HEK293 (cell line): Measurements from ENCODE around the gene RPS14.

Experiments
- CTCF ChIA-PET: fragments of 350-600 bp; formaldehyde crosslinking; extraction: SDS; loops from one replicate; lab custom pipeline; 2021; ENCODE audit warnings: antibody characterized with exemption; lab: Yijun Ruan, JAX
- POLR2A ChIA-PET: fragments of 300-600 bp; formaldehyde crosslinking; extraction: SDS; loops from one replicate; lab custom pipeline; 2020; ENCODE audit warnings: antibody characterized with exemption, inconsistent platforms; lab: Yijun Ruan, JAX
- H3K27ac ChIP-seq: fragments of 200-500 bp; sonication (Bioruptor generic); 2 replicates; pipeline ENCODE4 v1.5.1; 2014; ENCODE audit warnings: low read depth, low read length, control low read depth, inconsistent platforms; ENCODE audit errors: extremely low read depth
- H3K36me3 ChIP-seq, 2 experiments: fragments of 200-500 bp in 1 of 2; sonication (Bioruptor generic) in 1 of 2; 1 replicate in 1 of 2; 2 replicates in 1 of 2; pipeline ENCODE4 v1.5.1; 2014 to 2017; ENCODE audit warnings: inconsistent platforms in 2 of 2, low read length in 2 of 2; ENCODE audit not compliant: control insufficient read depth in 2 of 2, insufficient read depth in 1 of 2
- H3K4me1 ChIP-seq: fragments of 200-500 bp; sonication (Bioruptor generic); 2 replicates; pipeline ENCODE4 v1.5.1; 2014; ENCODE audit warnings: mild to moderate bottlenecking, low read length, inconsistent platforms; ENCODE audit not compliant: control insufficient read depth, insufficient read depth
- H3K4me3 ChIP-seq: 2 replicates; pipeline ENCODE4 v1.5.1; 2011; ENCODE audit warnings: low read depth, mild to moderate bottlenecking, control low read depth, low read length, moderate library complexity
- H3K9me3 ChIP-seq: fragments of 200-500 bp; sonication (Bioruptor generic); 2 replicates; pipeline ENCODE4 v1.5.1; 2014; ENCODE audit warnings: low read depth, low read length, inconsistent platforms; ENCODE audit not compliant: control insufficient read depth, insufficient read depth
- CTCF ChIP-seq: fragments of 450-650 bp; formaldehyde crosslinking; IDR thresholded peaks from 2 replicates; pipeline ENCODE4 v1.5.1; 2016; ENCODE audit warnings: missing biosample characterization, missing genetic modification characterization
- GLIS2 ChIP-seq: fragments of 450-650 bp; formaldehyde crosslinking; IDR thresholded peaks from 2 replicates; pipeline ENCODE4 v1.5.1; 2016; ENCODE audit warnings: missing biosample characterization, missing genetic modification characterization
- HIC1 ChIP-seq: fragments of 450-650 bp; formaldehyde crosslinking; IDR thresholded peaks from 2 replicates; pipeline ENCODE4 v1.5.1; 2016; ENCODE audit warnings: missing biosample characterization, missing genetic modification characterization
- KLF10 ChIP-seq: fragments of 450-650 bp; IDR thresholded peaks from 2 replicates; pipeline ENCODE4 v1.5.1; 2018; ENCODE audit warnings: missing biosample characterization, mild to moderate bottlenecking, missing genetic modification characterization
- KLF7 ChIP-seq: fragments of 450-650 bp; formaldehyde crosslinking; IDR thresholded peaks from 2 replicates; pipeline ENCODE4 v1.5.1; 2016; ENCODE audit warnings: missing biosample characterization, missing genetic modification characterization, borderline replicate concordance
- SP2 ChIP-seq: fragments of 450-650 bp; formaldehyde crosslinking; IDR thresholded peaks from 2 replicates; pipeline ENCODE4 v1.5.1; 2016; ENCODE audit warnings: missing biosample characterization, missing genetic modification characterization
- ZNF112 ChIP-seq: fragments of 450-650 bp; formaldehyde crosslinking; IDR thresholded peaks from 2 replicates; pipeline ENCODE4 v1.5.0; 2017; ENCODE audit warnings: missing biosample characterization, missing genetic modification characterization
- ZNF121 ChIP-seq: fragments of 450-650 bp; formaldehyde crosslinking; IDR thresholded peaks from 2 replicates; pipeline ENCODE4 v1.5.1; 2016; ENCODE audit warnings: missing biosample characterization, missing genetic modification characterization
- ZNF239 ChIP-seq: fragments of 450-650 bp; formaldehyde crosslinking; IDR thresholded peaks from 2 replicates; pipeline ENCODE4 v1.5.1; 2016; ENCODE audit warnings: missing biosample characterization, missing genetic modification characterization
- ZNF24 ChIP-seq: fragments of 450-650 bp; formaldehyde crosslinking; IDR thresholded peaks from 2 replicates; pipeline ENCODE4 v1.5.1; 2016; ENCODE audit warnings: missing biosample characterization, missing genetic modification characterization
- ZNF335 ChIP-seq: fragments of 450-650 bp; formaldehyde crosslinking; conservative IDR thresholded peaks from 2 replicates; pipeline ENCODE4 v1.5.1; 2016; ENCODE audit warnings: missing biosample characterization, missing genetic modification characterization
- ZNF366 ChIP-seq: fragments of 450-650 bp; formaldehyde crosslinking; conservative IDR thresholded peaks from 2 replicates; pipeline ENCODE4 v1.5.1; 2016; ENCODE audit warnings: missing biosample characterization, missing genetic modification characterization
- ZNF416 ChIP-seq: fragments of 450-650 bp; formaldehyde crosslinking; IDR thresholded peaks from 2 replicates; pipeline ENCODE4 v1.5.1; 2016; ENCODE audit warnings: missing biosample characterization, missing genetic modification characterization
- ZNF521 ChIP-seq: fragments of 450-650 bp; formaldehyde crosslinking; IDR thresholded peaks from 2 replicates; pipeline ENCODE4 v1.5.1; 2017; ENCODE audit warnings: missing biosample characterization, mild to moderate bottlenecking, missing genetic modification characterization
- ZNF580 ChIP-seq: fragments of 450-650 bp; formaldehyde crosslinking; IDR thresholded peaks from 2 replicates; pipeline ENCODE4 v1.5.1; 2016; ENCODE audit warnings: missing biosample characterization, missing genetic modification characterization
- ZNF600 ChIP-seq: fragments of 450-650 bp; formaldehyde crosslinking; IDR thresholded peaks from 2 replicates; pipeline ENCODE4 v1.5.1; 2016; ENCODE audit warnings: missing biosample characterization, missing genetic modification characterization
- ZNF645 ChIP-seq: fragments of 450-650 bp; formaldehyde crosslinking; IDR thresholded peaks from 2 replicates; pipeline ENCODE4; 2016; ENCODE audit warnings: missing biosample characterization, missing genetic modification characterization
- ZNF785 ChIP-seq: fragments of 450-650 bp; formaldehyde crosslinking; IDR thresholded peaks from 2 replicates; pipeline ENCODE4 v1.5.1; 2016; ENCODE audit warnings: missing biosample characterization, missing genetic modification characterization
- ZSCAN16 ChIP-seq: fragments of 450-650 bp; formaldehyde crosslinking; IDR thresholded peaks from 2 replicates; pipeline ENCODE4 v1.5.1; 2016; ENCODE audit warnings: missing biosample characterization, missing genetic modification characterization
- ZSCAN5A ChIP-seq: fragments of 450-650 bp; formaldehyde crosslinking; IDR thresholded peaks from 2 replicates; pipeline ENCODE4 v1.5.1; 2016; ENCODE audit warnings: missing biosample characterization, missing genetic modification characterization

RPS14 gene

GRCh38 chr5:150442699-150443080 lies 6.8 kb downstream of the RPS14 start:
- CTCF ChIA-PET = interaction anchor here (0.6 to 1.9 kb wide), 4 partner anchors 8 to 725 kb away, joined by 3 to 7 read pairs (median 3); no protein-coding TSS in a partner anchor
- Histone ChIP-seq H3K4me1 (peaks cover 3% of the 10 kb centered on the region; the same call in 1 of the 2 replicates), H3K4me3 (no peak overlapping the region), H3K9me3 (no peaks in the 10 kb centered on the region), H3K36me3 (peaks cover 24 to 47% of the 10 kb centered on the region in 2 experiments), H3K27ac (no peak overlapping the region)
- TF ChIP-seq ZNF24 (tag by site-specific recombination) = 0 out of 2 replicates have a peak, but pooled peaks have one; percentile 36
- TF ChIP-seq ZNF239 (tag by site-specific recombination) = no peak
- no peak for TF ChIP-seq GLIS2 (tag by site-specific recombination)
- TF ChIP-seq ZNF645 (tag by site-specific recombination) = no peak
- no peak for TF ChIP-seq ZSCAN16 (tag by site-specific recombination)
- TF ChIP-seq ZNF335 (tag by site-specific recombination) = no peak
- no peak for TF ChIP-seq ZNF416
- no peak for TF ChIP-seq ZNF785
- TF ChIP-seq KLF7 (tag by site-specific recombination) = 0 out of 2 replicates have a peak, but pooled peaks have one; percentile 36
- TF ChIP-seq ZNF366 (tag by site-specific recombination) = no peak
- no peak for TF ChIP-seq ZNF112 (tag by site-specific recombination)
- TF ChIP-seq ZNF121 (tag by site-specific recombination) = peak; percentile 100
- peak; percentile 55; the same call in 1 of the 2 replicates for TF ChIP-seq HIC1 (tag by site-specific recombination)
- 0 out of 2 replicates have a peak, but pooled peaks have one; percentile 12 for TF ChIP-seq ZNF600 (tag by site-specific recombination)
- no peak for TF ChIP-seq ZNF521 (tag by site-specific recombination)
- peak; percentile 82 for TF ChIP-seq ZNF580 (tag by site-specific recombination)
- TF ChIP-seq CTCF (tag by site-specific recombination) = no peak
- no peak for TF ChIP-seq SP2 (tag by site-specific recombination)
- no peak for TF ChIP-seq ZSCAN5A (tag by site-specific recombination)
- no peak for TF ChIP-seq KLF10 (tag by site-specific recombination)
- POLR2A ChIA-PET = interaction anchor here (0.9 to 1.3 kb wide), 2 partner anchors 33 to 66 kb away, joined by 3 read pairs; no protein-coding TSS in a partner anchor
